IPS-11a (cell line): ENCODE results near the gene ITGB1.
A peak's percentile ranks its signal among the peaks of the same experiment; 100 is the strongest.
"Not testable (repeated sequence)": the region's sequence is repeated elsewhere in the genome, so short reads cannot be mapped to it uniquely, and the experiment has no call there.

Source experiments
- H3K4me3 ChIP-seq: one replicate; pipeline ENCODE4 v1.5.1; 2013; ENCODE audit warnings: low read depth, low read length, control low read depth

The ITGB1 gene

GRCh38 chr10:32958085-32959005 lies at the start of gene ITGB1:
TSS of gene ITGB1 (minus strand) at chr10:32958230. CDS start at chr10:32935558, 22,672 bp downstream.
- peak within 1 kb of the TSS; percentile 81 for H3K4me3 ChIP-seq

- H3K4me3 ChIP-seq: no peak overlapping the region
Measured at GRCh38 chr10:33006342-33006887, 48.4 kb upstream of the ITGB1 start.

- no peak overlapping the region for H3K4me3 ChIP-seq
Measured at GRCh38 chr10:33005322-33006301, 47.6 kb upstream of the ITGB1 start.

DNA sequence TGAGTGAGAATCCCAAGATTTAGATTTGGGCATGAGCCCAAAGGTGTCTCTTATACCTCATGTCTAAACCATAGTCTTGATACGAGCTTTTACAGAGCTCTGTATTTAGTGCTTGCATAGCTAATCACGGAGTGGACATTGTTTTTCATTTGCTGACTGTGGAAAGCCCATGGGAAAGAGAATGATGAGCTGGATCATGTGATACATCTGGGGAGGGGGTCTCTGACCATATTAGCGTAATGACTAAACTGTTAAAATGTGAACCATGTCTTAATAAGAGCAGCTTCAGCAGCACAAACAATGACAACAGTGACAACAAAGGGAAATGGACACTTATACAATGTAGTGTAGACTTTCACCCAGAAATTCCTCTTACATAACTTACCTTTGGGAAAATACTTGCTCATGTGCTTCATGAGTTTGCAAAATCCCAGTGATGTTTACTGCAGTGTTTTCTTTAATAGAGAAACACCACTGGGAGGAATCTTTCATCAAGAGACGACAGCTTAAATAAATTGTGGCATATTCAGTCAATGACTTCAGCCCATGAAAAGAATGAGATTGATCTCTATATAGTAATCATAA lies 44.0 kb upstream of the ITGB1 start:
- H3K4me3 ChIP-seq: no peak overlapping the region

DNA sequence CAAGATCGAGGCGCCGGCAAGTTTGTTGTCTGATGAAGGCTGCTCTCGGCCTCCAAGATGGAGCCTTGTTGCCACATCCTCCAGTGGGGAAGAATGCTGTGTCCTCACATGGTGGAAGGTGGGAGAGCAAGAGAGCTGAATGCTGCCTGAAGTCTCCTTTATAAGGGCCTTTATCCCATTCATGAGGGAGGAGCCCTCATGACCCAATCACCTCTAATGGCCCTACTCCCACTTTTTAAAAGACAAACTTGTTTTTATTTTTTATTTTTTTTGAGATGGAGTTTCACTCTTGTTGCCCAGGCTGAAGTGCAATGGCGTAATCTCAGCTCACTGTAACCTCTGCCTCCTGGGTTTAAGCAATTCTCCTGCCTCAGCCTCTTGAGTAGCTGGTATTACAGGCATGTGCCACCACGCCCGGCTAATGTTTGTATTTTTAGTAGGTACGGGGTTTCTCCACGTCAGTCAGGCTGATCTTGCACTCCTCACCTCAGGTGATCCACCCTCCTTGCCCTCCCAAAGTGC lies 40.1 kb upstream of the ITGB1 start:
- H3K4me3 ChIP-seq: not testable (repeated sequence)

- no peak overlapping the region for H3K4me3 ChIP-seq
Measured at GRCh38 chr10:32995751-32996150, 37.7 kb upstream of the ITGB1 start.

DNA sequence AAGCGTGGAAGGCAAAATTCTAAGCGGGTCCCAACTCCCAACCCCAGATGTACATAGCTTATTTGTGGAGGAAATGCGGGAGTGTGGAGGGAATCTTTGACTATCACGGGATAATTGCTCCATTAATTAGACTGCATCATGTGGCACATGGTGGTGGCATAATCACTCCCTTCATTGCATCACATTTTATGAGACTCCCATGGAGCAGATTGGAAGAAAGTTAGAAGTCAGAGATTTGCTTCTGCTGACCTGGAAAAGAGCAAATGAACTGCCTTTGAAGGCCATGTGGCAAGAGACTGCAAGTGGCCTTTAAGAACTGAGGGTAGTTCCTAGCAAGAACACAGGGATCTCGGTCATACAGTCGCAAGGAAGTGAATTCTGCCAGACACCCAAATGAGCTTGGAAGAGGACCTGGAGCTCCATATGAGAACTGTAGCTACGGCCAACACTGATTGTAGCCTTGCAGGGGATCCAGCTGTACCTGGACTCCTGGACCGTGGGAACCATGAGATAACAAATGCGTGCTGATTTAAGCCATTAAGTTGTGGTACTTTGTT lies 37.1 kb upstream of the ITGB1 start:
- H3K4me3 ChIP-seq: no peak overlapping the region

- H3K4me3 ChIP-seq: not testable (repeated sequence)
Measured at GRCh38 chr10:32994632-32995031, 36.6 kb upstream of the ITGB1 start.

- not testable (repeated sequence) for H3K4me3 ChIP-seq
Measured at GRCh38 chr10:32992310-32992709, 34.3 kb upstream of the ITGB1 start.

GRCh38 chr10:32990811-32991210 lies 32.8 kb upstream of the ITGB1 start:
- H3K4me3 ChIP-seq: no peak overlapping the region

- H3K4me3 ChIP-seq: no peak overlapping the region
Measured at GRCh38 chr10:32988604-32989003, 30.6 kb upstream of the ITGB1 start.

DNA sequence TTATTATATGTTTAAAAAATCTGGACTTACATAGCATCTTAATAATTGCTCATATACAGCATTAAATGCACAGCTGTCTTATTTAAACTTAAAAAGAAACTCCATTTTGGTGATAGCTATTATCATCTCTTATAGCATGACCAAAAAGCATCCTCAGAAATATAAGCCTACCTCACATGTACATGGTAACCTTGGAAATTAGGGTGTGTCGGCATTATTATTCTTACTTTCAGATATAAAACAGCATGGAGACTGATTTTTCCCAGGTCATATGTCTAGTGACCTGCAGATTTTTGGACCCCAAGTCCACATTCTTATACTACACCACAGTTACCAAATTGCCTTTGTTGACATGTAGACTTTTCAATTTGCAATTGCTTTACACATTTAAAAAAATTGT lies 29.1 kb upstream of the ITGB1 start:
- H3K4me3 ChIP-seq: no peak overlapping the region

- no peak overlapping the region for H3K4me3 ChIP-seq
Measured at GRCh38 chr10:32985775-32986350, 27.8 kb upstream of the ITGB1 start.

- no peak overlapping the region for H3K4me3 ChIP-seq
Measured at GRCh38 chr10:32985341-32985764, 27.3 kb upstream of the ITGB1 start.

- H3K4me3 ChIP-seq: no peak overlapping the region
Measured at GRCh38 chr10:32984003-32984600, 26.1 kb upstream of the ITGB1 start.

DNA sequence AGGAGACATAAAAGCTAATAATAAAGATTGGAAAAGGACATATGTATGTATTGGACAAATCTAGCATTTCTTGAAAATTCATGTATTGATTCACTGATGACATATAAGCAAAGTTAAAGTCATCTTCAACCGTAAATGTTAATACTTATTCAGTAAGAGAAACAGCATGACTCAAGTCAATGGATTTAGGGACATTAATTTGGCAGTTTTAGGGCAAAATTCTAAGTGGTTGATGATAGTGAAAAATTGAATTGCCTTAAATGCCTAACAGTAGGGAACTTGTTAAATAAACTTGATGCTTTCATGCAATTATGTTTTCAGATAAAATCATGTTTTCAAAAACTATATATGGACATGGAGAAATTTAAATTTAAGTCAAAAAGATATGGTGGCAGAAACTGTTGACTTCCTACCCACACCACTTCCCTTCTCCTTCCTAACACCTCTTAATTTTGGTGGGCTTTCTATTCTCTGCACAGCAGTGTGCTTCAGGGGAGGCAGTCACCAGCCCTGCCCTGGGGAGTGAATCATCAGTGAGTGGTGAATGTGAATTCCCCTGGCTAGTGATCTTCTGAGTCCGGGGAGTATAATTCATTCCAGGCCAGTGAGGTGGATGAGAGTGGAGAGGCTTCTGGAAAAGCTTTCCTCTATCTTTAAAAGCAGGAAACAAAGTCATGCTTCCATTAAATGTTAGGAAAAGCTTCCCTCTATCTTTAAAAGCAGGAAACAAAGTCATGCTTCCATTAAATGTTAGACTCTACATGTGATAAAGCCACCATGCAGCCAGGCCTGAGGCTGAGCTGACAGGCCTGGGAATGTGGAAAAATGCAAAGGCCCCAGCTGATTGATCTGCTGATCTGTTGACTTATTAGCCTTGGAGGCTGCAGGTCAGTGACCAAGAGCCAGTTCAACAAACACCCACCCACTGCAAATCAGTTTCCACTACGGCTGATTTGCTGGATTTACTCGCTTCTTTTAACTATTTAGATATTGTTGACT lies 25.2 kb upstream of the ITGB1 start:
- no peak overlapping the region for H3K4me3 ChIP-seq

DNA sequence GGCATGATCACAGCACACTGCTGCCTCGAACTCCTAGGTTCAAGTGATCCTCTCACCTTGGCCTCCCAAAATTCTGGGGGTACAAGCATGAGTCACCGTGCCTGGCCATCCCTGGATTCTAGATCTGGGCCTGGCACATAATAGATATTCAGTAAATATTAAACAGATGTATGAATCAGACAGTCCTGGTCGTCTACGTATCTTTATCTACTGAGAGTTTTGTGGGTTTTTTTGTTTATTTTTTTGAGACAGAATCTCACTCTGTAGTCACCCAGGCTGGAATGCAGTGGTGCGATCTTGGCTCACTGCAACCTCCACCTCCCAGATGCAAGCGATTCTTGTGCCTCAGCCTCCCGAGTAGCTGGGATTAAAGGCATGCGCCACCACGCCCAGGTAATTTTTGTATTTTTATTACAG lies 24.3 kb upstream of the ITGB1 start:
- no peak overlapping the region for H3K4me3 ChIP-seq

DNA sequence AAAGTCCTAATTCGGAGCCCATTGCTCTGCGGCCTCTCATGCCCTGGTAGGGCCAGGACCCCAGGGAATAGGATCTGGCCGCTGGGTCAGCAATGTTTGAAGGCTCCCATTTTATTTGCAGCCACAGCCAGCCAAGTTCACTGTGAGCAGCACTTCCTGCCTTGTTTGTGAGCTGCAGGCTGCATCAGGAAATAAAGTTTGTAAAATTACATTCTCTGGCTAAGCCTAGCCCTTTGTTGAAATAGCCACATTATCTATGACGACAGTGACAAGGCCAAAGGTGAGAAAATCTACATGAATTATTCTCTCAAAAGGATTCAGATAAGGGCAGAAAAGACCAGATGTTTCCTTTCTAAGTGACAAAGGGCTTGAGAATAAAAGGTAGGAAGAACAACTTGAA lies 23.7 kb upstream of the ITGB1 start:
- H3K4me3 ChIP-seq: no peak overlapping the region
